HL-60 (cell line): Measurements from ENCODE around the gene IFIT2.

Experiments
- CTCF ChIP-seq: IDR thresholded peaks from one replicate; pipeline ENCODE4 v1.5.1; 2011; ENCODE audit warnings: low read length, control low read depth, inconsistent platforms; ENCODE audit not compliant: insufficient read depth
- GABPA ChIP-seq: IDR thresholded peaks from 2 replicates; pipeline ENCODE4 v1.6.1; 2012; ENCODE audit warnings: low read depth
- POLR2AphosphoS5 ChIP-seq: IDR thresholded peaks from 2 replicates; pipeline ENCODE4 v1.6.1; 2012; ENCODE audit warnings: low read depth
- REST ChIP-seq: IDR thresholded peaks from 2 replicates; pipeline ENCODE4 v1.6.1; 2012; ENCODE audit warnings: low read depth; ENCODE audit not compliant: insufficient replicate concordance

- TF ChIP-seq POLR2AphosphoS5 (no peak), CTCF (no peak), REST (no peak), GABPA (no peak)
Observed at GRCh38 chr10:89278900-89279392, 22.9 kb upstream of the IFIT2 start.
